Fibroblast of villous mesenchyme (primary cell): ENCODE results near the gene EIF5A. TPM values are rescaled to one million over a fixed set of nuclear protein-coding genes. Genes with fewer than 3 reads are reported as not detected.

ENCODE experiments used
- DNase-seq: peaks from one replicate; pipeline ENCODE4 v3.0.0-alpha.2; 2010; ENCODE audit warnings: low read depth
- H3K4me3 ChIP-seq: 2 replicates; pipeline ENCODE4 v1.5.1; 2011; ENCODE audit warnings: low read depth, mild to moderate bottlenecking, low read length
- CTCF ChIP-seq: IDR thresholded peaks from 2 replicates; pipeline ENCODE4 v1.5.1; 2012; ENCODE audit warnings: low read depth, mild to moderate bottlenecking, low read length; ENCODE audit not compliant: insufficient read depth
- small RNA-seq: library from RNA; depleted of rRNA; stranded (forward); fragments of <200 nt; gene quantifications from one replicate; pipeline ENCODE3, GENCODE V24; 2012
- total RNA-seq: library from RNA; depleted of rRNA; stranded (reverse); fragments of >200 nt; gene quantifications from 2 replicates; pipeline ENCODE4 v1.2.3, GENCODE V29; 2012

The EIF5A gene
- total RNA-seq, 1 donor: 641 TPM

GRCh38 chr17:7361906-7362305, 54.5 kb downstream of the EIF5A start:
- TF ChIP-seq CTCF: no peak
- DNase-seq: no peak
- no peak overlapping the region for H3K4me3 ChIP-seq

Small RNA genes within 50 kb of the gene (small RNA-seq; reads per million reads assigned to genes)
- gene AC026954.2 (not detected), gene RF00019 (not detected)

Other genes with a start within 250 kb of the EIF5A start
- gene CLEC10A, start 227.4 kb upstream of the EIF5A start, total RNA-seq: not detected in 2 replicates
- not detected in 2 replicates for gene ASGR2, start 192.8 kb upstream of the EIF5A start, total RNA-seq
- 0.43 and 0.64 TPM in 2 replicates for gene ASGR1, start 128.3 kb upstream of the EIF5A start, total RNA-seq
- gene DLG4, start 87.8 kb upstream of the EIF5A start, total RNA-seq: 10.6 and 14.2 TPM in 2 replicates
- 171 and 255 TPM in 2 replicates for gene ACADVL, start 87.7 kb upstream of the EIF5A start, total RNA-seq
- gene DVL2, start 73.1 kb upstream of the EIF5A start, total RNA-seq: 102 and 105 TPM in 2 replicates
- 51.8 and 54.1 TPM in 2 replicates for gene PHF23, start 68.2 kb upstream of the EIF5A start, total RNA-seq
- gene GABARAP, start 65.2 kb upstream of the EIF5A start, total RNA-seq: 225 and 265 TPM in 2 replicates
- 24.5 and 34.1 TPM in 2 replicates for gene CTDNEP1, start 55.9 kb upstream of the EIF5A start, total RNA-seq
- 29.6 and 36.3 TPM in 2 replicates for gene ELP5, start 55.4 kb upstream of the EIF5A start, total RNA-seq
- 2.9 and 5.2 TPM in 2 replicates for gene CLDN7, start 45.1 kb upstream of the EIF5A start, total RNA-seq
- gene SLC2A4, start 25.9 kb upstream of the EIF5A start, total RNA-seq: under 0.01 TPM in 1 of 2 replicates, not detected in the other
- not detected in 2 replicates for gene YBX2, start 13.0 kb upstream of the EIF5A start, total RNA-seq
- gene GPS2, start 7.7 kb downstream of the EIF5A start, total RNA-seq: 34.1 and 45.3 TPM in 2 replicates
- 15.1 and 19.4 TPM in 2 replicates for gene NEURL4, start 21.7 kb downstream of the EIF5A start, total RNA-seq
- 1.9 and 3.9 TPM in 2 replicates for gene ACAP1, start 28.9 kb downstream of the EIF5A start, total RNA-seq
- 7.4 and 8.6 TPM in 2 replicates for gene KCTD11, start 44.5 kb downstream of the EIF5A start, total RNA-seq
- not detected in 2 replicates for gene TMEM95, start 47.5 kb downstream of the EIF5A start, total RNA-seq
- gene TNK1, start 73.5 kb downstream of the EIF5A start, total RNA-seq: under 0.01 and 2.2 TPM in 2 replicates
- 16.8 and 28.3 TPM in 2 replicates for gene PLSCR3, start 86.9 kb downstream of the EIF5A start, total RNA-seq
- gene TMEM256, start 96.5 kb downstream of the EIF5A start, total RNA-seq: 147 and 162 TPM in 2 replicates
- gene NLGN2, start 100.2 kb downstream of the EIF5A start, total RNA-seq: 8.1 and 9.5 TPM in 2 replicates
- gene SPEM1, start 112.7 kb downstream of the EIF5A start, total RNA-seq: not detected in 2 replicates
- gene SPEM2, start 118.0 kb downstream of the EIF5A start, total RNA-seq: not detected in 2 replicates
- not detected in 2 replicates for gene SPEM3, start 121.2 kb downstream of the EIF5A start, total RNA-seq
- 2.6 and 3.0 TPM in 2 replicates for gene TMEM102, start 127.8 kb downstream of the EIF5A start, total RNA-seq
- 0.32 and 3.9 TPM in 2 replicates for gene FGF11, start 131.9 kb downstream of the EIF5A start, total RNA-seq
- 6.1 and 6.9 TPM in 2 replicates for gene CHRNB1, start 137.4 kb downstream of the EIF5A start, total RNA-seq
- gene ZBTB4, start 172.0 kb downstream of the EIF5A start, total RNA-seq: 30.0 and 37.1 TPM in 2 replicates
- gene SLC35G6, start 173.8 kb downstream of the EIF5A start, total RNA-seq: not detected in 2 replicates
- gene POLR2A, start 176.7 kb downstream of the EIF5A start, total RNA-seq: 118 and 127 TPM in 2 replicates
- 11.7 and 14.5 TPM in 2 replicates for gene TNFSF12, start 241.4 kb downstream of the EIF5A start, total RNA-seq